ENCODE data around the gene CBX7. TPM values are rescaled to one million over a fixed set of nuclear protein-coding genes. Genes with fewer than 3 reads are reported as not detected.
A peak's percentile ranks its signal among the peaks of the same experiment; 100 is the strongest.

Gene CBX7
- total and polyA plus RNA-seq, 2 of the 8 experiments (the other 6 are each of a cell fraction or from before 2014, with no cell fraction given): 6.9 to 8.7 TPM

GRCh38 chr22:39153220-39153717 is 789 bp upstream of the CBX7 start (continued):
- TF ChIP-seq BRCA1 (IDR thresholded peaks at IDR 0.05; ENCODE audit: low read depth, low read length): no peak
- no peak for TF ChIP-seq CREB1 (IDR thresholded peaks at IDR 0.05)
- TF ChIP-seq SRF (IDR thresholded peaks at IDR 0.05; ENCODE audit: low read depth, low read length): no peak
- TF ChIP-seq MAFK (IDR thresholded peaks at IDR 0.05; ENCODE audit: low read depth, low read length): no peak
- no peak for TF ChIP-seq CHD7 (IDR thresholded peaks at IDR 0.05; ENCODE audit: insufficient replicate concordance, low read length)
- TF ChIP-seq HDAC2 (IDR thresholded peaks at IDR 0.05; ENCODE audit: borderline replicate concordance in 1 of 2, low read depth in 2 of 2, low read length in 2 of 2): no peak
- TF ChIP-seq SIN3A (conservative IDR thresholded peaks at IDR 0.05 in 1 of 2, IDR thresholded peaks at IDR 0.05 in 1 of 2; ENCODE audit: low read depth in 1 of 2, low read length in 2 of 2): no peak
- no peak for TF ChIP-seq RNF2 (IDR thresholded peaks at IDR 0.05; ENCODE audit: borderline replicate concordance, low read depth, low read length, missing control alignments, poor library complexity, severe bottlenecking)
- TF ChIP-seq ASH2L (IDR thresholded peaks at IDR 0.05; ENCODE audit: low read length): peak; percentile 18
- TF ChIP-seq GTF2F1 (IDR thresholded peaks at IDR 0.05; ENCODE audit: borderline replicate concordance, low read depth, low read length): no peak
- no peak for TF ChIP-seq TEAD4 (IDR thresholded peaks at IDR 0.05; ENCODE audit: low read depth, low read length)
